ENCODE results near the gene SDR42E2.
"Not testable (repeated sequence)": the region's sequence is repeated elsewhere in the genome, so short reads cannot be mapped to it uniquely, and the experiment has no call there.

SDR42E2 gene

DNA sequence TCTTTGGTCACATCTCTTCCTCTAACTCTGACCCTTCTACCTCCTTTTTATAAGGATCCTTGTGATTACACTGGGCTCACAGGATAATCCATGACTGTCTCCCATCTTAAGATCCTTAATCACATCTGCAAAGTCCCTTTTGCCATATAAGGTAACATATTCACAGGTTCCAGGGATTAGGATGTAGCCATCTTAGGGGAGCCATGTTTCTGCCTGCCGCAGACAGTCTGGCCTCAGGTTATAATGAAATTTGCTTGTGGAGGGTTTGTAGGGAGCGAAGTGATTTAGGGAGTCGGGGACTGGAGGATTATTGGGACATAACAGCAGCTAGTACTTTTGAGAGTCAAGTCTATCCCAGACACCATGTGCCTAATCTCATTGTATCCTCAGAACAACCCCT lies 51.5 kb downstream of the SDR42E2 start:
- DNase-seq (ENCODE audit: low read depth): no peak

DNA sequence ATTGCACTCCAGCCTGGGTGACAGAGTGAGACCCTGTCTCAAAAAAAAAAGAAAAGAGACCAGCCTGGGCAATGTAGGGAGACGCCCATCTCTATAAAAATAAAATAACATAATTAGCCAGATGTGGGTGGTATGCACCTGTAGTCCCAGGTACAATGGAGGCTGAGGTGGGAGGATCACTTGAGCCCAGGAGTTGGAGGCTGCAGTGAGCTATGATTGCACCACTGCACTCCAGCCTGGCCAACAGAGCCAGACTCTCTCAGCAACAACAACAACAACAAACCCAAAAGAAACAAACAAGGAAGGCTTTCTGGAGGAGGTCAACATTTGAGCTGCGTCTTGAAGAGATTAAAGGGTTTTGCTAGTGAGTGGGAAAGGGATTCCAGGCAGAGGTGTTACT lies 52.1 kb downstream of the SDR42E2 start:
- DNase-seq (ENCODE audit: low read depth): no peak

DNA sequence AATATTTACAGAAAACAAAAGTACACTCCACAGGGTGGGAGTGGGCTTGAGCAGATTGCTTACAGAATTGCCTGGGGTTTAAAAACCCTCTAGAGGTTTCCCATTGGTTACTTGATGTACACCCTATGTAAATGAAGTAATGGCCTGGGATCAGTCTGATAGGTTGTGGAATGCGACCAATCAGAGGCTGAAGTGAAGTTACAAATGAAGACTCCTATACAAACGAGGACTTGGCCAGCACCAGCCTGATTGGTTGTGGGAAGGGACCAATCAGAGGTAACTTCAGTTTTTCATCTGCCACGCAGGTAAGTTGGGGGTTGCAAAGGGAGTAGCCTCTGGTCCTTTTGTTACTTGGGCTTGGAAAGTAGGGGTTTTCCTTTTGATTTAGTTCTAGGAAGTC lies 52.6 kb downstream of the SDR42E2 start:
- no peak for DNase-seq (ENCODE audit: low read depth)

DNA sequence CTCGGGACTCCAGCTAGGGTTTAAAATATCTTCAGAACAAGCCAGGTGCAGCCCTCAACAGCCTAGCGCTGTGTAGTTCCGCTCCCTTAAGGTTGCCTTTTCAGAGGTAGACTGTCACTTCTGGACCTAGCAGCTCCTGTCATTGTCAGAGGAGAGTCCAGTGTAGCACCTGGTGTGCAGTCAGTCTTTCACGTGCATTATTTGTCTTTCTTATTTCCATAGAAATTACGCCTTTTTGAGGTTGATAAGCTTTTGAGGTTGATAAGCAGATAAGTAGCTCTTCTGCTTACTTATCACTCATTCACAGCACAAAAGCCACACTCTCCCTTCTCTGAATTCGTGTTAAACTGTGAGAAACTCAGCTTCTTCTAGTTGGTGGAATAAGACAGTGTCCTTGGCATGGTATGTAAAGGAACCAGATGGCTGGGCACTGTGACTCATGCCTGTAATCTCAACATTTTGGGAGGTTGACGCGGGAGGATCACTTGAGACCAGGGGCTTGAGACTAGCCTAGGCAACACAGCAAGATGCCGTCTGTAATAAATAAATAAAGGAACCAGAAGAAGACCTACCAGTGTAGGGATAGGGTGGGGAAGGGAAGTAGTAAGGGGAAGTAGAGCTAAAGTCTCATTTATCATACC lies 54.0 kb downstream of the SDR42E2 start:
- no peak for DNase-seq (ENCODE audit: low read depth)

DNA sequence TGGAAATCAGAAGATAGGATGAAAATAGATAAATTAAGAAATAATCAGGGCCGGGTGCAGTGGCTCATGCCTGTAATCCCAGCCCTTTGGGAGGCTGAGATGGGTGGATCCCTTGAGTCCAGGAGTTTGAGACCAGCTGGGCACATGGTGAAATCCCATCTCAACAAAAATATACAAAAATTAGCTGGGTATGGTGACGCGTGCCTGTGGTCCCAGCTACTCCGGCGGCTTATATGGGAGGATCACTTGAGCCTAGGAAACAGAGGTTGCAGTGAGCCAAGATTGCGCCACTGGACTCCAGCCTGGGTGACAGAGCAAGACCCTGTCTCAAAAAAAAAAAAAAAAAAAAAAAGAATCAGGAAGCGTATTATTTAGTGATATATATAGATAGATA lies 54.5 kb downstream of the SDR42E2 start:
- not testable (repeated sequence) for DNase-seq (ENCODE audit: low read depth)

DNA sequence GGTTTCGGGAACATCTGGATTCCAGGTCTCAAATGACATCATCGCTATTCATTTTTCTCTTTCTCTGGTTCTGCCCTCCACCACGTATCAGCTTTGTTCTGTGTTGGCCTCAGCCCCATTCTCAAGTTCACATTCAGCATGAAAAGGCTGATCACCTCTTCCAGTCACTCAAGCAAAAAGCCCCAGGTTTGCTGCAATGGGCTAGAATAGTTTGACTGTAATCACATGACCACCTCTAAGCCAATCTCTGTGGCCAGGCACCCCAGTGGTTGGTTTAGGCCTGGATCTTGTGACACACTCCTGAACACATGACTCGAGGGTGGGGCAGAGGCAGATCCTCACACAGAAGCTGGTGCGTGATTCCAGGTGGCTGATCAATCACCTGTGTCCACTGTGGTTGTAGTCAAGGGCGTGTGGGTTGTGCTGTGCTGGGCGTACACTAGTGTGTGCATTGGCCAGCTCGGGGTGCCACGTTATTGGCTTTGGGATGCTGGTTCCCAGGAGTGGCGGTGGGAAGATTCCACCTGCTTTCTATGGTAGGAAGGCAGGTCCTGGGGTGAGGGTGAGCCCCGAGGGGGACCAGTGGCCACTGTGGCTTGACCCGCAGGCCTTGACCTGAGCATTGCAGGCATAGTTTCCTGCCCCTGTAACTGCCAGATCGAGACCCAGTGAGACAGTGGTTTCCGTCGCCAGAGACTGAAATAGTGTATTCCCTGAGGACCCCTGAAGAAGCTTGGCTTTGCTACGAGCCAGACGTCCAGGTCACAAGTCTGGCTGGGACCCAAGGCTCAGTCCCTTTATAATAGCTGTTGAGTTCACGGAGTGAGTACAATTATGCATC lies 55.8 kb downstream of the SDR42E2 start:
- DNase-seq (ENCODE audit: low read depth): no peak

DNA sequence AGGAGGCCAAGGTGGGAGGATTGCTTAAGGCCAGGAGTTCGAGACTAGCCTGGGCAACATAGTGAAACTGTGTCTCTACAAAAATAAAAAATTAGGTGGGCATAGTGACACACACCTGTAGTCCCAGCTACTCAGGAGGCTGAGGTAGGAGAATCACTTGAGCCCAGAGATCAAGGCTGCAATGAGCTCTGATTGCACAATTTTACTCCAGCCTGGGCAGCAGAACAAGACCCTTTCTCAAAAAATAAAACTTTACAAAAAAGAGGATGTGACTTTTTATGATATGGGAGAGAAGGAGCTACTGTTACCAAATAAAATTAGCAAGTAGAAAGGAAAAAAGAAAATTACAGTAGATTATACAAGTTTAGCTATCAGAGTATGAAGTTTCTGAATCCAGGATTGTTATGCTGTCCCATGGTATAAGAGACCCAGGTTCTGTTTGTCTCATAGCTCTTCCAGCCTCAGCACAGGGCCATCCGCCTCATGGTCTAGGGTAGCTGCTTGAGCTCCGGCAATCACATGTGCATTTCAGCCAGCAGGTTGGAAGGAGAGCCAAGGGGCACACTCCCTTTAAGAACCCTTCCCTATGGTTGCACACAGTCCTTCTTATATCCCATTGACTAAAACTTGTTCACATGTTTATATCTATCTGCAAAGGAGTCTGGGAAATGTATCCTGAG lies 57.2 kb downstream of the SDR42E2 start:
- DNase-seq (ENCODE audit: low read depth): no peak

DNA sequence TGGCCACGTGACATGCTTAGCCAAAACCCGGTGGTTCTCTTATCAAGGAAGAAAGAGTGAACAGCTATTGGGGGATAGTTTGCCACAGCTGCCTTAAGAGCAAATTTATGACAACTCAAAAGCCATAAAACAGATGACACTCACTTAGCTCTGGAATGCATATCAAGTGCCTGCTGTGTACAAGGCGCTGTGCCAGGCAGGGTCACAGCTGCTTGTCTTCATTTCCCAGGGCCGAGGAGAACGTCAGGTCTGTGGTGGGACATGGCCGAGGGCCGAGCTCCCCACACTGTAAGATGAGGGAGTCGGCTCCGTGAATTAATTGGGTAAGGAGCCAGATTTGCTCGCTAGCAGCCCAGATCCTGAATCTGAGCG lies 57.7 kb downstream of the SDR42E2 start:
- DNase-seq (ENCODE audit: low read depth): no peak

DNA sequence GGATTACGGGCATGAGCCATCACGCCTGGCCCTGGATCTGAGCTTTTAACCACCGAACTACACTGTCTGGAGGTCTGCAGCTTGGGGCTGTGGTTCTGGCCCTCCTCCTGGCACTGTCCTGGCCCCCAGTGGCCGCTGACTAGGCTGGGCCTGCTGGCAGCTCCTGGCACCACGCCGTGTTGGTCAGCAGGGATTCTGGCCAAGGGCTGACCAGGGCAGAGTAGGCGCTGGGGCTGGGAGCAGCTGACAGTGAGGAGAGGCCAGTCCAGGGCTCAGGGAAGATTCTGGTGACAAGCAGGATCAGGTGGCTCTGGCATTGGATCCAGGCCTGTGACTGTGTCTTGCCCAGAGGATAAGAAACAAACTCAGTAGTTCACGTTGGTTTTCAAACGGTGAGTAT lies 58.4 kb downstream of the SDR42E2 start:
- DNase-seq (ENCODE audit: low read depth): no peak

DNA sequence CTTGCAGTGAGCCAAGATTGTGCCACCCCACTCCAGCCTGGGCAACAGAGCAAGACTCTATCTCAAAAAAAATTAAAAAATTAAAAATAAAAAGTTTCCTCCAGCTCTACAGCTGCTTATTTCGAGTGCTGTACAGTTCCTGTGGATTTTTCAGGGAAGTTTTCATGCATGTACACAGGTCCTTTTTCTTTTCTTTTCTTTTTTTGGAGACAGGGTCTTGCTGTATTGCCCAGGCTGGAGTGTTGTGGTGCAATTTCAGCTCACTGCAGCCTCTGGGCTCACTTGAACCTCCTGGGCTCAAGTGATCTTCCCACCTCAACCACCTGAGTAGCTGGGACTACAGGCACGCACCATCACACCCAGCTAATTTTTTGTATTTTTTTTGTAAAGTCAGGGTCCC lies 59.7 kb downstream of the SDR42E2 start:
- DNase-seq (ENCODE audit: low read depth): no peak

DNA sequence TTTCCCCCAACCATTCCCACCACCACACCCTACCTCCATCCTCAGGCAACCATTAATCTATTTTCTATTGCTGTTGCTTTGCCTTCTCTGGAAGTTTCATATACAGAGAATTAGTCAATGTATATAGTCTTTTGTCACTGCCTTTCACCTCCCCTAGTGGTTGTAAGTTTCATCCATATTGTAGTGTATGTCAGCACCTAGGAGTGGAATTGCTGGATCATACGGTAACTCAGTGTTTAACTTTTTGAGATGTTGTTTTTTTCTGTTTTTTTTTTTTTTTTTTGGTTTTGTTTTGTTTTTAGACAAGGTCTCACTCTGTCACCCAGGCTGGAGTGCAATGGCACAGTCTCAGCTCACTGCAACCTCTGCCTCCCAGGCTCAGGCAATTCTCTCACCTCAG lies 60.7 kb downstream of the SDR42E2 start:
- DNase-seq (ENCODE audit: low read depth): no peak

DNA sequence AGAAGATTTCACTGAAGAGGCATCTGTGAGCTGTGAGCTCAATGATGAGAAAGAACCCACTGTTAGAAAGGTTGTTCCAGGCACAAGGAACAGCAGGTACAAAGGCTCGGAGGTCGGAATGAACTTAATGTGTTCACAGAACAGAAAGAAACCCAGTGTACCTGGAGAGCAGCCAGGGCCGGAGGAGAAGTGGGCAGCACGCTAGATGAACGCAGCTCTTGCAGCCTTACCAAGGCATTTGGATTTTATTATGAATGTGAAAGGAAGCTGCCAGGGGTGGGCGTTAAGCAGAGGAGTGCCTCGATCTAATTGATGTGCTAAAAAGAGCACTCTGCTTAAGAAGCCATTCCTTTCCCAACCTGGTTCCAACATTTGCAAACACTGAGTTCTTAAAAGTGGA lies 62.8 kb downstream of the SDR42E2 start:
- no peak for DNase-seq (ENCODE audit: low read depth)

DNA sequence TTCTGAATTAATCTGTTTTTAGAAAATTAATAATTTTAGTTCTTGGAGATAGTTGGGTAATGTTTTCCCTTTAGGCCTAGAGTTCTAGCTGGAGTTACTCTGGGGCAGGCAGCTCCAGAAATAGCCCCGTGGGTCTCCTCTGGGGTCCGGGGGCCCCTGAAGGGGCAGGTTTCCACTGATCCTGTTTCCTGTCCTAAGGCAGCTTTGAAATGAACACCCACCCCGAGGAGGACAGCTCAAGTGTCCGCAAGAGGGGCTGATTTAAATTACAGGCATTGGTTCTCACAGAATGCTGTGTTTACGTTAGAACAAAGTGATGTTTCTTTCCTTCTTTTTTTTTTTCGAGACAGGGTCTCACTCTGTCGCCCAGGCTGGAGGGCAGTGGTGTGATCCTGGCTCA lies 67.6 kb downstream of the SDR42E2 start:
- DNase-seq (ENCODE audit: low read depth): no peak

DNA sequence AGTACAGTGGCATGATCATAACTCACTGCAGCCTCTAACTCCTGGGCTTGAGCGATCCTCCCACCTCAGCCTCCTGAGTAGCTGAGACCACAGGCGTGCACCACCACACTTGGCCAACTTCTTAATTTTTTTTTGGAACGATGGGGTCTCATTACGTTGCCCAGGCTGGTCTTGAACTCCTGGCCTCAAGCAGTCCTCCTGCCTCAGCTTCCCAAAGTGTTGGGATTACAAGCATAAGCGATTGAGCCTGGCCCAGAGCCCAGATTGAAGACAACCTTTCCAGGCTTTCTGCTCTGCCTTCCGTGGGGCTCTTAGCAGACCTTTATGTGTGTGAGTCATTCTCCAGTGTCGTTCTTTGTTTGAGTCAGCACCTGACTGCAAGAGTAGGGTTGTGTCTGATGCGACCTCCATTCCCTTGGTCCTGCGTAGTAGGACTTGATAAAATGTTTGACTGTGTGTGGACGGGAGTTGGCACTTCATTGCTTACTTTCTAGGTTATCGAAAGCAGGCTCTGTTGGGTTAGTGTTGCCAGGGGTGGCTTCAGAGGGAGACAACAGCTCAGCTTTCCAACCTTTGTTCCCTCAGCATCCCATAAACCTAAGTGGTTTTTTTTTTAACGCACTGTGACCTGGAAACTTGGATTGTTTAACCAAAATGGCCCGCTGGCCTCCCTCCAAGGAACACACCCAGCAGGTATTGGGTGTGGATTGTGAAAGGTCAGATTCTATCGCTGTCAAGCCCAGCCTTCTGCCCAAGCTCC lies 70.2 kb downstream of the SDR42E2 start:
- no peak for DNase-seq (ENCODE audit: low read depth)

DNA sequence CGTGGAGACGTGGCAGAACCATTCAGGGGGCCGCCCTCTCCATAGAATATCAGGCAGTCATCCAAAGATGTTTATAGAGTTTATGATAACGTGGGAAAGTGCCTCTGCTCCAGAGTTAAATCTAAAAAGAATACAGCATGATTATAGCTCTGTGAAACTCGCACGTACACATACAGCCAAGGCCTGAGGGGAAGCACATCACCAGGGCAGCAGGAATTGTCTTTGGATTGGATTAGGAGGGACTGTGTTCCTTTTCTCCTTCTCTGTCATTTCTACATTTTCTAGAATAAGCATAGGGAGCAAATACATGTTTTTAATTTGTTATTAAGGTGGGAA lies 70.7 kb downstream of the SDR42E2 start:
- no peak for DNase-seq (ENCODE audit: low read depth)

DNA sequence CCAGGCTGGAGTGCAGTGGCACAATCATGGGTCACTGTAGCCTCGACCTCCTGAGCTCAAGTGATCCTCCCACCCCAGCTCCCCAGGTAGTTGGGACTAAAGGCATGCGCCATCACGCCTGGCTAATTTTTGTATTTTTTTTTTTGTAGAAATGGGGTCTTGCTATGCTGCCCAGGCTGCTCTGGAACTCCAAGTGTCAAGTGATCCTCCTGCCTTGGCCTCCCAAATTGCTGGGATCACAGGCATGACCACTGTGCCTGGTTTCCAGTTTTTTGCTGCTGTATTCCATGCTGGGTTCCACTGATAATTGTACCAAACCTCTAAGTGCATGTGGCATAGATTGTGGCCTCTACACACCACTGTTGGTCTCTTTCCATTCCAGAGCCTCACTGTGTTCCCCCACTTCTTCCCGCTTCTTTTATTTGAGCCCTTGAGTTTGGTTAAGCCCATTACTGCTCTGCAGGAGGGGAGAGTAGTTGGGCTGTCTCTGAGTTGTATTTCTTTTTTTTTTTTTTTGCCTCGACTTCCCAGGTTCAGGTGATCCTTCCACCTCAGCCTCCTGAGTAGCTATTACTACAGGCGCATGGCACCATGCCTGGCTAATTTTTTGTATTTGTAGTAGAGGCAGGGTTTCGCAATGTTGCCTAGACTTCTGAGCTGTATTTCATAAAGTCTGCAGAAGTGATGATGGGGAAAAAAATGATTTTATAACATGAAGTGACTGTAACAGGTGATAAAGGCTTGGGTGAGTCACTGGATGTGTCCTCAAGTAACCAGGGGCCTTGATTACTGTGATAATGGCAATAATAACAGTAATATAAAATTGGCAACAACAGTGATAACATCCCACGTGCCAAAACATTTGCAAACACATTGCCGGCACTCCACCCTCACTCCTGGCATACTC lies 73.8 kb downstream of the SDR42E2 start:
- no peak for DNase-seq (ENCODE audit: low read depth)

DNA sequence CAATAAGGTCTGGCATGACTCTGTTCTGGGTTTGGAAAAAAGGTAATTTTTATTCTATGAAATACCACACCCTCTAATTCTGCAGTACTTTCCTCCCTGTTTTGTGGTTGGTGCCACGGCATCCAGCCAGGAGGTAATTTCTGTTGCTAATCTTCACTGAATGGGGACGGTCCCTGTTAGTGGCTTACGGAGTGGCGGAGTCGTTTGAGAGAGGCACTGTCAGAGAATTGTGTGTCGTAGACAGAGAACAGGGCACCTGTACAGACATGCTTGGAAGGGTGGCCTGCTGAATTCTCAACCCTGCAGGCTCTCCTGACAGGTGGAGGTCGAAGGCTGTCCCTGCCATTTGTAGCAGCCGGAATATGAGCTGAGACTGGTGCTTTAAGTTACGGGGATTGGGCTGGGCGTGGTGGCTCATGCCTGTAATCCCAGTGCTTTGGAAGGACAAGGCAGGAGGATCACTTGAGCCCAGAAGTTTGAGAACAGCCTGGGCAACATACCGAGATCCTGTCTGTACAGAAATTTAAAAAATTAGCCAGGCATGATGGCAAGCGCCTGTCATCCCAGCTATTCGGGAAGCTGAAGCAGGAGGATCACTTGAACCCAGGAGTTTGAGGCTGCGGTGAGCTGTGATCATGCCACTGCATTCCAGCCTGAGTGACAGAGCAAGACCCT lies 77.0 kb downstream of the SDR42E2 start:
- DNase-seq (ENCODE audit: low read depth): no peak

DNA sequence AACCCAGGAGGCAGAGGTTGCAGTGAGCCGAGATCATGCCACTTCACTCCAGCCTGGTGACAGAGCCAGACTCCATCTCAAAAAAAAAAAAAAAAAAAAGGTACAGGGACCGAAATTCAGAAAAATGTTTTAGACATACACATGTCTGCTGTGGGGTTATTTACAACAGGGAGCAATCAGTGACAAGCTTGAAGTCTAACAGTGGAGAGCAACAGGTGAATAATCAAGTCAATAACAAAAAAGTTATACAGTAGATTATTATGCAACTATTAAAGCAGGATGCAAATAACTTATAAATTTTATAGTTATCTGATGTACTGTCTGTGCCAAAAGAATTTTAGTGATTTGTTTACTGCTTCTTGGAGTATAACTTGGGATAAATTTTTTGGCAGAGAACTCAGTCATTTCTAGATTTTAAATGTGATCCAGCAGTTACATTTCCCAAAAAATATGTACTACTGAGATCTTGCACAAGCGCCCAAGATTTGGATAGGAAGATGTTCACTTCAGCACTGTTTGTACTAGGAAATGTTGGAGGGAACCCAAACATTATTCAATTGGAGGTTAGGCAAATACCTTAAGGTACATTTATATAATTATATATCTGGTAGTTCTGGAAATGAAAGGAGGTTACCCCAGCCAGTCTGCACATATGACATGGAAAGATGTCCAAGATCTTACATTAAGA lies 77.9 kb downstream of the SDR42E2 start:
- DNase-seq (ENCODE audit: low read depth): no peak
